Heart right ventricle (tissue), 16 donors: ENCODE data around the gene TLE1. TPM values are rescaled to one million over a fixed set of nuclear protein-coding genes. Genes with fewer than 3 reads are reported as not detected.
"Not testable (repeated sequence)": the region's sequence is repeated elsewhere in the genome, so short reads cannot be mapped to it uniquely, and the experiment has no call there.

Experiments used
- ATAC-seq, 8 donors: fragments of 200-7000 bp; cut with Tn5 transposase; one replicate each; pipeline ENCODE4 v1.9.1; 2020; ENCODE audit warnings: mild to moderate bottlenecking in 8 of 8, moderate library complexity in 8 of 8, moderate number of reproducible peaks in 1 of 8
- DNase-seq, 2 donors: peaks; one replicate each; pipeline ENCODE4 v3.0.0-alpha.2; 2020
- H3K27ac ChIP-seq, 10 donors: fragments of 200-600 bp; sonication (generic) in 2 of 10; one replicate each; pipeline versions ENCODE4 v1.5.0 to v1.8.0; 2020 to 2022; ENCODE audit warnings: mild to moderate bottlenecking in 3 of 10
- H3K27me3 ChIP-seq, 7 donors: fragments of 200-600 bp; one replicate each; pipeline ENCODE4 v1.8.0; 2021 to 2022; ENCODE audit warnings: mild to moderate bottlenecking in 2 of 7
- H3K36me3 ChIP-seq, 9 donors: fragments of 200-600 bp; sonication (generic) in 1 of 9; one replicate each; pipeline versions ENCODE4 v1.5.0 to v1.8.0; 2020 to 2022; ENCODE audit warnings: mild to moderate bottlenecking in 2 of 9
- H3K4me1 ChIP-seq, 9 donors: fragments of 200-600 bp; sonication (generic) in 1 of 9; one replicate each; pipeline versions ENCODE4 v1.5.0 to v1.8.0; 2020 to 2022; ENCODE audit warnings: mild to moderate bottlenecking in 4 of 9
- H3K4me3 ChIP-seq, 10 donors: fragments of 200-600 bp; sonication (generic) in 2 of 10; one replicate each; pipeline versions ENCODE4 v1.5.0 to v1.8.0; 2020 to 2022; ENCODE audit warnings: mild to moderate bottlenecking in 7 of 10, moderate library complexity in 2 of 10
- H3K9me3 ChIP-seq, 11 donors: fragments of 200-600 bp in 10 of 11; sonication (generic) in 2 of 11; one replicate each; pipeline versions ENCODE4 v1.5.0 to v1.8.0; 2013 to 2022; ENCODE audit warnings: mild to moderate bottlenecking in 2 of 11, control low read depth in 1 of 11, moderate library complexity in 1 of 11
- CTCF ChIP-seq, 9 donors: fragments of 200-600 bp; sonication (generic) in 2 of 9; IDR thresholded peaks; one replicate each; pipeline versions ENCODE4 v1.5.0 to v1.8.0; 2021 to 2022; ENCODE audit warnings: antibody characterized with exemption in 9 of 9, mild to moderate bottlenecking in 5 of 9, moderate library complexity in 1 of 9
- WGBS, 2 donors: extraction: QIAGEN DNeasy Blood & Tissue Kit; methylation state at CpG; one replicate each; pipeline ENCODE4 v1.1.7; 2013; ENCODE audit warnings: inconsistent platforms in 1 of 2; 5-methylcytosine and 5-hydroxymethylcytosine counted together
- intact Hi-C, 10 donors: fragments of 100-400 bp; cut with DNase I; formaldehyde crosslinking; loops; one replicate each; pipeline versions ENCODE4 v1.11.1 to v1.14.2; 2022
- long read RNA-seq, 3 donors: library from polyadenylated mRNA; unstranded; transcript quantifications; one replicate each; pipeline ENCODE4 v2.0.0, GENCODE V29; 2020 to 2021
- polyA plus RNA-seq, 2 donors: library from polyadenylated mRNA; stranded (reverse); fragments of 200-250 nt; gene quantifications; one replicate each; pipeline ENCODE4 v1.2.3, GENCODE V29; 2013
- total RNA-seq, 10 donors: library from RNA; stranded (reverse); fragmentation: NEBNext Ultra II Directional in 3 of 10; extraction: Animal tissue kit (Norgen Biotek cat#: 25700) in 3 of 10; gene quantifications; one replicate each; pipeline versions ENCODE4 v1.2.1 to v1.2.4, GENCODE V29; 2021 to 2023
- donor health status: Arrhythmogenic right ventricular cardiomyopathy.
- donor health status: ischemic (EF 13 %, LVEDD 7.1; RV severe dilation, severe dysfunction).
- donor health status: healthy with polysubstance abuse.
- donor health status: DM: no; HTN: yes; CAD: no.
- donor health status: DM: no; HTN: no; CAD: no.
- donor health status: ischemic (EF 25% LVEDD 6.9; RV normal size, moderate dysfunction).
- donor health status: ischemic (EF 25% LVEDD 5.7; RV mildly dilated, moderate dysfunction).
- donor health status: healthy.
- donor health status: DM: yes; HTN: yes; CAD: no.
- donor health status: Ischemic cardiomyopathy.
- donor health status: ischemic (EF 35%, LVEDD 5.7; RV mildly dilated, moderate dysfunction).
- donor health status: nonischemic (EF 11% LVEDD 7.7; RV severe dilation, severe dysfunction).
- donor health status: DM: yes; HTN: yes; CAD: no.
- donor health status: PGD.
- donor health status: ischemic (EF 29% LVEDD 5.4; RV normal size, mild dysfunction).
- donor health status: nonischemic (EF 23%, LVEDD 6.1; RV moderate dilation, normal function).

Gene TLE1
- total RNA-seq (10 to 100 TPM in 7 of 10 donors, 1 to 10 TPM in 3; 7.9 to 12.7 (median 11.0) TPM), polyA plus RNA-seq (10 to 100 TPM; 10.1 to 15.2 TPM)
- long read RNA-seq, donor 1, partial matches to known transcripts, result 27 of 38 reads
- long read RNA-seq, donor 1, other reads (novel, unspliced or antisense), result 11 of 38 reads
- long read RNA-seq, donor 2, partial matches to known transcripts, result 18 of 28 reads
- long read RNA-seq, donor 2, other reads (novel, unspliced or antisense), result 10 of 28 reads
- long read RNA-seq, donor 3, partial matches to known transcripts, result 6 of 17 reads
- long read RNA-seq, donor 3, other reads (novel, unspliced or antisense), result 11 of 17 reads

- H3K4me3 ChIP-seq, result peak within 1 kb of the TSS; percentile 69 to 87 (median 74)
These were observed at the start of gene TLE1 for GRCh38 chr9:81689343-81690175. Gene TLE1, minus strand, starts transcription at chr9:81689547. Its CDS starts 1,307 bp downstream, at chr9:81688240.

GRCh38 chr9:81737871-81738507 lies 48.6 kb upstream of the TLE1 start:
- ATAC-seq (peak in 3 of 8 donors; percentile 25 to 83 (median 45)), DNase-seq (peak in 1 of 2 donors; percentile 11)
- Histone ChIP-seq H3K9me3 (peaks cover 0 to 12% (median 0%) of the 10 kb centered on the region in 11 donors), H3K36me3 (no peaks in the 10 kb centered on the region), H3K4me3 (no peak overlapping the region), H3K4me1 (peaks cover 0 to 12% (median 0%) of the 10 kb centered on the region in 9 donors), H3K27ac (no peak overlapping the region), H3K27me3 (no peaks in the 10 kb centered on the region)
- intact Hi-C loops, result no loop called here
- TF ChIP-seq CTCF (IDR thresholded peaks at IDR 0.05), result no peak
- whole genome bisulfite sequencing, 2 donors, result 37 to 44% methylated on average over 6 of the region's 6 CpGs

More at GRCh38 chr9:81689343-81690175, at the start of gene TLE1:
- Histone ChIP-seq H3K27me3 (peaks cover 0 to 51% (median 0%) of the 10 kb centered on the region in 7 donors), H3K27ac (peak within 1 kb of the TSS; percentile 73 to 92 (median 84)), H3K4me1 (peaks cover 0 to 43% (median 26%) of the 10 kb centered on the region in 9 donors), H3K9me3 (no peaks in the 10 kb centered on the region), H3K36me3 (peaks cover 0 to 12% (median 0%) of the 10 kb centered on the region in 9 donors)
- DNase-seq (peak; percentile 99 to 100), ATAC-seq (peak; percentile 95 to 99 (median 97))
- 1% methylated on average over 91 to 92 of the region's 95 CpGs for WGBS, 2 donors
- intact Hi-C loops, result loop anchor here in 9 of 10 donors (1.0 to 10.0 kb wide), 15 partner anchors 67 to 918 kb away; no protein-coding TSS in a partner anchor
- peak in 2 of 9 donors; percentile 15 to 18 for TF ChIP-seq CTCF (IDR thresholded peaks at IDR 0.05)

DNA sequence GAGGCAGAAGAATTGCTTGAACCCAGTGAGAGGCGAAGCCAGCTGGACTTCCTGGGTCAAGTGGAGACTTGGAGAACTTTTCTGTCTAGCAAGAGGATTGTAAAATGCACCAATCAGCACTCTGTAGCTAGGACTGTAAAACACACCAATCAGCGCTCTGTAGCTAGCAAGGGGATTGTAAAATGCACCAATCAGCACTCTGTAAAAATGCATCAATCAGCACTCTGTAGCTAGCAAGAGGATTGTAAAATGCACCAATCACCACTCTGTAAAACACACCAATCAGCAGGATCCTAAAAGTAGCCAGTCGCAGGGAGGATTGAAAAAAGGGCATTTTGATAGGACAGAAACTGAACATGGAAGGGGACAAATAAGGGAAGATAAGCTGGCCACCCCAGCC lies 41.2 kb upstream of the TLE1 start:
- ATAC-seq, H3K4me1 ChIP-seq, H3K27me3 ChIP-seq, DNase-seq, H3K36me3 ChIP-seq, H3K9me3 ChIP-seq, intact Hi-C loops, H3K4me3 ChIP-seq, H3K27ac ChIP-seq: not testable (repeated sequence)
- 97% methylated on average over 3 of the region's 3 CpGs for WGBS, 2 donors

GRCh38 chr9:81729135-81729534 lies 39.8 kb upstream of the TLE1 start:
- Histone ChIP-seq H3K27me3 (no peaks in the 10 kb centered on the region), H3K36me3 (no peaks in the 10 kb centered on the region), H3K4me1 (peaks cover 0 to 6% (median 0%) of the 10 kb centered on the region in 9 donors), H3K27ac (no peak overlapping the region), H3K4me3 (no peak overlapping the region), H3K9me3 (no peaks in the 10 kb centered on the region)
- intact Hi-C loops, result no loop called here
- ATAC-seq (no peak), DNase-seq (no peak)
- WGBS, 2 donors, result 53 to 61% methylated on average over 4 of the region's 4 CpGs
- TF ChIP-seq CTCF (IDR thresholded peaks at IDR 0.05), result no peak
